GM21786 (cell line): ENCODE results near the gene NBPF3.
A peak's percentile ranks its signal among the peaks of the same experiment; 100 is the strongest.
"Not testable (repeated sequence)": the region's sequence is repeated elsewhere in the genome, so short reads cannot be mapped to it uniquely, and the experiment has no call there.

ENCODE experiments used
- ATAC-seq: cut with Tn5 transposase; IDR thresholded peaks from one replicate; pipeline ENCODE4 v1.9.1; 2021; ENCODE audit not compliant: unreplicated experiment

The NBPF3 gene

GRCh38 chr1:21437341-21437640 is 2.6 kb upstream of the NBPF3 start:
- no peak for ATAC-seq

- not testable (repeated sequence) for ATAC-seq
These were observed 1.2 kb upstream of the NBPF3 start for GRCh38 chr1:21438646-21439312.

- no peak for ATAC-seq
These were observed 604 bp upstream of the NBPF3 start for GRCh38 chr1:21439345-21439720.

GRCh38 chr1:21440630-21441125 is 741 bp downstream of the NBPF3 start:
- peak; percentile 6 for ATAC-seq

GRCh38 chr1:21446647-21447046 is 6.7 kb downstream of the NBPF3 start:
- ATAC-seq, result not testable (repeated sequence)

- no peak for ATAC-seq
These were observed 7.4 kb downstream of the NBPF3 start for GRCh38 chr1:21447311-21447710.

- no peak for ATAC-seq
These were observed 10.0 kb downstream of the NBPF3 start for GRCh38 chr1:21449906-21450305.

- ATAC-seq, result no peak
These were observed 11.3 kb downstream of the NBPF3 start for GRCh38 chr1:21451212-21451611.

GRCh38 chr1:21451981-21452411 is 12.1 kb downstream of the NBPF3 start:
- ATAC-seq, result no peak

- not testable (repeated sequence) for ATAC-seq
These were observed 14.2 kb downstream of the NBPF3 start for GRCh38 chr1:21453964-21454614.

- not testable (repeated sequence) for ATAC-seq
These were observed 15.0 kb downstream of the NBPF3 start for GRCh38 chr1:21454904-21455303.

GRCh38 chr1:21457654-21458053 is 17.7 kb downstream of the NBPF3 start:
- no peak for ATAC-seq

- ATAC-seq, result not testable (repeated sequence)
These were observed 25.2 kb downstream of the NBPF3 start for GRCh38 chr1:21465127-21465526.

GRCh38 chr1:21467946-21468345 is 28.0 kb downstream of the NBPF3 start:
- ATAC-seq, result not testable (repeated sequence)

- ATAC-seq, result no peak
These were observed 28.7 kb downstream of the NBPF3 start for GRCh38 chr1:21468599-21468998.

GRCh38 chr1:21469581-21469980 is 29.6 kb downstream of the NBPF3 start:
- no peak for ATAC-seq

GRCh38 chr1:21472861-21473260 is 32.9 kb downstream of the NBPF3 start:
- no peak for ATAC-seq

GRCh38 chr1:21478356-21478755 is 38.4 kb downstream of the NBPF3 start:
- no peak for ATAC-seq

GRCh38 chr1:21483881-21484280 is 43.9 kb downstream of the NBPF3 start:
- ATAC-seq, result not testable (repeated sequence)

GRCh38 chr1:21489146-21489545 is 49.2 kb downstream of the NBPF3 start:
- ATAC-seq, result no peak

GRCh38 chr1:21490774-21491487 is 51.0 kb downstream of the NBPF3 start:
- no peak for ATAC-seq
